HL-60/S4 treated with phorbol 12-myristate 13-acetate at 8.2 ng/mL for 4 days and 3 days (cell line): Measurements from ENCODE around the gene UBTD1.
"Not testable (repeated sequence)": the region's sequence is repeated elsewhere in the genome, so short reads cannot be mapped to it uniquely, and the experiment has no call there.

ENCODE experiments used
- in situ Hi-C: fragments of 300-500 bp; cut with MboI; formaldehyde crosslinking; loops from 2 replicates; pipeline ENCODE4 v1.15.0; 2022; ENCODE audit warnings: low sequenced_read_pairs

UBTD1 gene

DNA sequence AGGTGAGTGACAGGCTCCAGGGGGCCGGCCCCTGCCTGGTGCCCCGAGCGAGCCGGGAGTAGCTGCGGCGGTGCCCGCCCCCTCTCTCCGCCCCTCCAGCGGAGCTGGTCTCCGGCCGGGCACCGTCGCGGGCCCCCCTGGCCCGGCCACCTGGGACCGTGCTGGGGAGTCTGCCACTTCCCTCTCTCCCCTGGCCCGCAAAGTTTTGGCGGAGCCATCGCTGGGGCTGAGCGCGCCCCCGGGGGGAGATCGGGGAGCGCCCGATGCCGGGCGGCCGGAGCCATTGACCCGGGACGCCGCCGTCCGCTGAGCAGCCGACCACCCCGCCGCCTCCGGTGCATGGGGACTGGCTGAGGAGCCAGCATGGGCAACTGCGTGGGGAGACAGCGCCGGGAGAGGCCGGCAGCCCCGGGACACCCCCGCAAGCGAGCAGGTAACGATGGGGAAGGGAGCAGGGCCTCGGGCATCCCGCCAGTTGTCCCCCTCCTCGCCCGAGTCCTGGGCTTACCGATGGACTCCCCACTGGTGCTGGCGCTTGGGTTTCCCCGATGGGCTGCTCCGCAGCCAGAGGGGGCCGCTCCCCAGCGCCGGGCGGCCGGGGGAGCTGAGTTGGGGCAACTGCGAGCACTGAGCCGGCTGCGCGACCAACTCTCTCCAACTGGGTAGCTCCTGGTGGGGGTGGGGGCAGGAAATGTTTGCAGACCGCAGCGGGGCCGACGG lies at the start of gene UBTD1:
Gene UBTD1 (plus strand): TSS at position 84 of the 720 bp plus-strand sequence. CDS start 280 bp downstream, at position 364.
- in situ Hi-C loops = no loop called here

GRCh38 chr10:97450828-97451227 lies 47.9 kb upstream of the UBTD1 start:
- in situ Hi-C loops = no loop called here

DNA sequence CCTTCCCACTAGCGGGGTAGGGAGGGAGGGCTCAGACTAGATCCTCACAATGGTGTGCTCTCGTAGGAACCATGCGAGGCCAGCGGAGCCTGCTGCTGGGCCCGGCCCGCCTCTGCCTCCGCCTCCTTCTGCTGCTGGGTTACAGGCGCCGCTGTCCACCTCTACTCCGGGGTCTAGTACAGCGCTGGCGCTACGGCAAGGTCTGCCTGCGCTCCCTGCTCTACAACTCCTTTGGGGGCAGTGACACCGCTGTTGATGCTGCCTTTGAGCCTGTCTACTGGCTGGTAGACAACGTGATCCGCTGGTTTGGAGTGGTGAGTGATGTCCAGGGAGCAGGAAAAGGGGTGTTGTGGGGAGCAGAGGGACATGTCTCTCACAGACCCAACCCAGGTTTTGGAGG lies 47.1 kb upstream of the UBTD1 start:
- in situ Hi-C loops = no loop called here

- in situ Hi-C loops = no loop called here
Observed at GRCh38 chr10:97452352-97452751, 46.4 kb upstream of the UBTD1 start.

DNA sequence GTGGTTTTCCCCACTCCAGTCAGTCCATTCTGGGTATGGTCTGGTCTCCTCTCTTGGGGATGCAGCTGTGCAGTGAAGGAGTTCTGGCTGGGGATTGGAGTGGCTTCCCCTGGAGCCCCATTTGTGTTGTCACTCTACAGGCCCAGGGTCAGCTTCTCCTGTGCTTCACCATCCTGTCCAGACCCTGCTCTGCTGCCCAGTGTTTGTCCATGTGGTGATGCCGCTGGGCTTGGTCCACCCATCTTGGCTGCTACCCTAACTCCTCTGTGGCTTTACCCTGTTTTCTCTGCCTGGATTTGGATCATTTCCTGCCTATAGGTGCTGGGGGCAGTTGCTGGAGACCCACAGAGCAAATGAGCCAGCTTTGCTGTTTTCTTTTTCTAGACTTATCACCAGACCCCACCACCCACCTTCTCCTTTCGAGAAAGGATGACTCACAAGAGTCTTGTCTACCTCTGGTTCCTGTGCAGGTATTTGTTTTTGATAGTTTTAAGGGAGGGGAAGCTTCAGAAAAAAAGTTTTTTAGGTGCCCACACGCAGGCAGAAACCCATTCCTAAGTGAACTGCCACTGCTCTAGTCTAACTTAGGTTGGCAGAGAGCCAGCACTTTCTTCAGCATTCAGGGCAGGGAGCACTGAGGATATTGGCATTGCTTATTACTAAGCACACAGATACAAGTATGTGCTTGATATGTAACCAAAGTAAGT lies 44.2 kb upstream of the UBTD1 start:
- in situ Hi-C loops = no loop called here

DNA sequence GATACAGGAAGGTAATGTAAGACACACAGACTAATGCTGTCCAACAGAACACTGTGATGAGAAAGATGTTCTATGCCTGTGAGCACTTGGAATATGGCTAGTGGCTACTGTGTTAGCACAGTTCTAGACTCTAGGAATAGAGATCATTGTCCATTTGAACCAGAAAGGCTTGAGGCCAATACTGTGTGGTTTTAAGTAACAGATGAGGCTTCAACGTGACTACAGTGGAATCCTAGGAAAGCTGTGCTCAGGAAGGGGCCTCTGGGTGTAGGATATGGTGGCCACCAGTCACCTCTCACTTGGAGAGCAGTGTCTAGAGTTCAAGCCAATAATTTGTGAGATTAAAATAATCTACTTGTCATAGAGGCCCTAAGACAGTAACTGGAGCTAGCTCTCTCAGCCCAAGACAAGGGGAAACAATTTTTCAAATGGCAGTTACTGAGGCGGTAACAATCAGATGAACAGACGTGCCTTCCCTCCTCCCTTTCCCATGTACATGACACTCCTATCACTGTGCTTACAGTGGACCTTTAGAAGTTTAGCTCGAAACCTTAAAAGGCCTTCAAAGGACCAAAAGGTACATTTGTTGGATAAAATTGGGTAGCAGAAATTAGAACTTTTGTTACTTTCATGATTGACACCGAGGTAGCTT lies 42.6 kb upstream of the UBTD1 start:
- in situ Hi-C loops = no loop called here

- in situ Hi-C loops = no loop called here
Observed at GRCh38 chr10:97456686-97457065, 42.0 kb upstream of the UBTD1 start.

DNA sequence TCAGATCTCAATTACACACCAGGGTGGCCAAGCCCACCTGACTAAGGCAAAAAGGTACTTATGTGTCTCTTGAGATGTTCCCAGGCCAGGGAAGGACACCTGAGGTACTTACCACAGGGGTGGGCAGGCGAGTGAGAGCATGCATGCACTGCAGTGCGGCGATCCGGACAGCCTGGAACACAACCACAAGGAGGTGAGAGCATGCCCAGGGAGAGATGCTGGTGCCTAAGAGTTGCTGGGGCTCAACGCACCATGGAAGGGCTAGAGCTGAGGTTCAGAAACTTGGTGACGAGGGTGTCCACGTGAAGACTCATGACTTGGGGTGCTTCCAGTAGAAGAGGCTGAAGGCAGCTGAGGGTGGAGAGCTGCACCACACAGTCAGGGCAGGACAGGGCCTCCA lies 39.6 kb upstream of the UBTD1 start:
- in situ Hi-C loops = no loop called here

DNA sequence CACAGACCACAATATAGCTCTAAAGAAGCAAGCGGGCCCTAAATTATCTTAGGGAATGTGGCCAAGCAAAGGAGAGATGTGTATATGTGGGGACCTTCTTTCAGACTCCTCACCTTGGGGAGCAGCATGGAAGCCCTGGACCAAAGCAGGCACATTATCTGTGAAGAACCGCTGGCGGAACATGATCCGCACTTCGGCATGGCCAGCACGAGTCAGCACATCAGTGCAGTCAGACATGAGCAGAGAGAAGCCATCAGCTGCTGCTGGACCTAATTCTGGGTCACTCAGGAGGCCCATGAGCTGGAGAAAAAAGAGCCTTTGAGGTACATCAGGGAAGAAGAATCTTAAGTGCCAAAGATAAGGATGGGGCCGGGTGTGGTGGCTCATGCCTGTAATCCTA lies 38.8 kb upstream of the UBTD1 start:
- in situ Hi-C loops = no loop called here

DNA sequence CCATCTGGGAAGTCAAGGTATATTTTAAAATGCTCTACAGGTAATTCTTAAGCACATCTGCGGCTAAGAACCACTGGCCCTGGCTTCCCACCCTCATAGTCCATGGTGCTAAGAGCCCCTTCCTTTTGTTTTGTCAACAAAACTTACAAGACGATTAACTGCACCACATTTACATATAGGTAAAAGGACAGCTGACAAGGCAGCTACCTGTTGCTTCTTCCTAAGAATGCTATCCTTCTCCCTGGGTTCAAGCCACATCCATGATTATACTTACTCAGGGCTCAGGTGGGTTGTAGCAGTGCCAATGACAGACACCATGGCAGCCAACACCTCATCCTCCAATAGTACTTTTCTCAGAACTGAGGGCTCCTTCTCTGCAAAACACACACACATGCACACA lies 36.4 kb upstream of the UBTD1 start:
- in situ Hi-C loops = no loop called here

- in situ Hi-C loops = no loop called here
Observed at GRCh38 chr10:97463363-97464132, 35.2 kb upstream of the UBTD1 start.

GRCh38 chr10:97464226-97464625 lies 34.5 kb upstream of the UBTD1 start:
- in situ Hi-C loops = no loop called here

DNA sequence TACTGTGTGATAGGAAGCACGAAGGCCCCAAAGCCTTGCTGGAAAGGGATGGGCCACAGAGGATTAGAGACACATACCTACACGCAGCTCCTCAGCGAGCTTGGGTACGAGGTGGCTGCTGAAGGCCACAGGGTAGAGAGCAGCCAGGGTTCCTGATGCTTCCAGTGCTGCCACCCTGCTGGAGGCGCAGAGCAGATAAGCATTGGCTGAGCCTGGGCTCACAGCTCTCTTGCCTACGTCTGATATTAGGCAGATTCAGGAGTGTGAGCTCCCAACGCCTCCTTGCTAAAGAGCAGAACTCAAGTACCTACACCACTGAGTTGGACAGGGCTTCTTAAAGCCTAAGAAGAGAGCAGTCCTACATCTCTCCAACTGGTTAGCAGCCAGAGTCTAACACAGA lies 32.7 kb upstream of the UBTD1 start:
- in situ Hi-C loops = no loop called here

DNA sequence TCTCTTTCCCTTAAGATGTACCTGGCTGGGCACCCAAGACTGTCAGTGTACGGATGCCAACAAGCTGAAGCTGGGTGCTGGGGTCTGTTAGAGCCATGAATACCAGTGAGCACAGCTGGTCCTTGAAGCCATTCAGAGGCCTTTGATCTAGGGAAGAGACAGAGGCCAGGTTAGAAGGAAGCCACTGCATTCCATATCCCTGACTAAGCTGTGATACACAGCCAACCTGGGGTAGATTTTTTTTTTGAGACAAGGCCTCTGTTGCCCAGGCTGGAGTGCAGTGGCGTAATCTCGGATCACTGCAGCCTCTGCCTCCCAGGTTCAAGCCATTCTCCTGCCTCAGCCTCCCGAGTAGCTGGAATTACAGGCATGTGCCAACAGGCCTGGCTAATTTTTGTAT lies 32.0 kb upstream of the UBTD1 start:
- in situ Hi-C loops = no loop called here

- in situ Hi-C loops = no loop called here
Observed at GRCh38 chr10:97468162-97468561, 30.6 kb upstream of the UBTD1 start.

GRCh38 chr10:97468781-97469180 lies 29.9 kb upstream of the UBTD1 start:
- in situ Hi-C loops = not testable (repeated sequence)

- in situ Hi-C loops = no loop called here
Observed at GRCh38 chr10:97474918-97475317, 23.8 kb upstream of the UBTD1 start.

DNA sequence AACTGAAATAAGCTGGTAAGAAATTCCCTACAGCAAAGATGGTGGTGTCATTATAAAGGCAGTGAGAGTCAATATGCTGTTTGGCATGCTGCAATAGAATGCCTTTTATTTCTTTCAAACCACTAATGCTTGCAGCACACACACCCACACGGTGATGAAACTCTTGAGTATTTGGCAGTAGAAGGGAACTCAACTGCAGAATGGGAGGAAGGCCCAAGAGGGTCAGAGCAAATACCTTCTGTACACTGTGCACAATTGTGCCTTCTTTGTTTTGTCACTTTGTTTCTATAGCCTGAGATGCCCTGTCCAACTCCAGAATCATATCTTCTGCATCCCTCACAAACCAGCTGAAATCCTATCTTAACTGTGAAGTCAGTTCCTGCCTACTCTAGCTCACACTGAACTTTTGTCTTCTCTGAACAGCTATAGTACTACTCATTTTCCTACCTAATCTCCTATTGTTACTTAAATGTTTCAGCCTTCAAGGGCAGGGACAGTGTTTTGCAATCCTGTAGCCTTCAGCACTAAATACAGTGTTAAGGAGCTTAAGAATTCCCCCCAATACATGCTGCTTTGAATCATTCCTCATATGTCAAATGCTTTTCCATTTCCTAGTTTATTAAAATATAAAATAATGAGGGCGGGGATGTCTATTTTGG lies 22.7 kb upstream of the UBTD1 start:
- in situ Hi-C loops = no loop called here

DNA sequence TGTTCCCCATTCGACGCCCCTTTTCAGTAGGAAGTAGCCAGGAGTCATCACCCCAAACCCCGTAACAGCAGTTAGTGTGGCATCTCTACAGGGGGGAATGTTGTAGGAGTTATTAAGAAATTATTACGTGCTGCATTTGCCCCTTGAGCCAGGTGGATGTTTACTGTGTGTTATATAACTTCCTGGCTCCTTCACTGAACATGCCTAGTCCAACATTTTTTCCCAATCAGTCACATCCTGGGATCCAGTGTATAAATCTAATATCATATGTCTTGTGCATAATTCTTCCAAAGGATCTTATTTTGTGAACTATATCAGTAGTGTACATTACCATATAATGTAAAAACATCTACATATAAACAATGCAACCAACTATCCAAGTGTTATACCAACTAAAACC lies 19.3 kb upstream of the UBTD1 start:
- in situ Hi-C loops = not testable (repeated sequence)

GRCh38 chr10:97479939-97480338 lies 18.8 kb upstream of the UBTD1 start:
- in situ Hi-C loops = no loop called here

DNA sequence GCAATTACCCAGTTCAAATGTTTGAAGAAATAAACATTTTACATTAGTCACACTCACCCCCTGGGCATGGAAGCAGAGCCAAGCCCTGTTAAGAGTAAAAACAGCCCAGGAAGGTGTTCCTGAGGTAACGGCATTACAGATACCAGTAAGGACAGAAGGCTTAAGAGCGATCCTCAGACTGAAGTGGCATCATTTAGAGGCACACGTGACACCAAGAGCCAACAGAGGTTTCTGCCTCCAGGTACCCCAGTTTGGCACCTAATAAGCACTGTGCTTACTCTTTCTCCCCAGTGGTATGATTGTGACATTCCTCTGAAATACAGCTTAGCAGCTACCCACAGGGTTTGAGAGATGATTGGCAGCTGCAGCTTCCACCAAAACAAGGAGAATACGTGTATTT lies 17.7 kb upstream of the UBTD1 start:
- in situ Hi-C loops = no loop called here
